ENCODE measurements around the gene CCDC91.

The CCDC91 gene

DNA sequence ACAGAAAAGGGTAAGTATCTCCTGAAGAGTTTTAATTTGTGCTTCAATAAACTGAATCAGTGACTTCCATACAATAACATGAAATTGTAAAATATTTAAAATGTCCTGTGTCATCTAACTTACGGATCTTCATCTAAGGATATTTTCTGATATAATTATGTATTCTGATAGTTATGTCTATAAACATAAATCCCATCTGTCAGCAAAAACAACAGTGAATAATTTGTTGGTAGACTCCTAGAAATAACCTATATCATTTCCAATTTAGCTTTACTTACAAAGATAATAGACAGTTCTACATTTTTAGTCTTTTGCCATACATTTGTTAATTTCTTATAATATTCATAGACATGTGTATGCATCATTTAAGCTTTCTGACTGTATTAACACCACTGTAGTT, 293.9 kb downstream of the CCDC91 start:
- peaks cover 0 to 20% (median 0%) of the 10 kb centered on the region in 5 donors for H3K36me3 ChIP-seq (ENCODE audit: control insufficient read depth in 5 of 5, insufficient read depth in 5 of 5, low read length in 5 of 5)
- no peak overlapping the region for H3K9ac ChIP-seq (ENCODE audit: low read length in 5 of 5)
- no peak overlapping the region for H3K27ac ChIP-seq (ENCODE audit: low read depth, low read length)
- H3K27me3 ChIP-seq (ENCODE audit: control insufficient read depth in 5 of 5, insufficient read depth in 4 of 5, low read length in 5 of 5): no peaks in the 10 kb centered on the region
- no peaks in the 10 kb centered on the region for H3K4me1 ChIP-seq (ENCODE audit: control insufficient read depth in 5 of 5, insufficient read depth in 5 of 5, low read length in 5 of 5)
- no peaks in the 10 kb centered on the region for H3K9me3 ChIP-seq (ENCODE audit: control insufficient read depth in 5 of 5, low read length in 5 of 5)
- no peak overlapping the region for H3K4me3 ChIP-seq (ENCODE audit: low read depth in 1 of 5, low read length in 5 of 5)

GRCh38 chr12:28486521-28486920, 296.3 kb downstream of the CCDC91 start:
- Histone ChIP-seq H3K27me3 (ENCODE audit: control insufficient read depth in 5 of 5, insufficient read depth in 4 of 5, low read length in 5 of 5) (no peaks in the 10 kb centered on the region), H3K4me1 (ENCODE audit: control insufficient read depth in 5 of 5, insufficient read depth in 5 of 5, low read length in 5 of 5) (no peaks in the 10 kb centered on the region), H3K9me3 (ENCODE audit: control insufficient read depth in 5 of 5, low read length in 5 of 5) (no peaks in the 10 kb centered on the region), H3K36me3 (ENCODE audit: control insufficient read depth in 5 of 5, insufficient read depth in 5 of 5, low read length in 5 of 5) (peaks cover 0 to 20% (median 0%) of the 10 kb centered on the region in 5 donors), H3K27ac (ENCODE audit: low read depth, low read length) (no peak overlapping the region), H3K9ac (ENCODE audit: low read length in 5 of 5) (no peak overlapping the region), H3K4me3 (ENCODE audit: low read depth in 1 of 5, low read length in 5 of 5) (no peak overlapping the region)

DNA sequence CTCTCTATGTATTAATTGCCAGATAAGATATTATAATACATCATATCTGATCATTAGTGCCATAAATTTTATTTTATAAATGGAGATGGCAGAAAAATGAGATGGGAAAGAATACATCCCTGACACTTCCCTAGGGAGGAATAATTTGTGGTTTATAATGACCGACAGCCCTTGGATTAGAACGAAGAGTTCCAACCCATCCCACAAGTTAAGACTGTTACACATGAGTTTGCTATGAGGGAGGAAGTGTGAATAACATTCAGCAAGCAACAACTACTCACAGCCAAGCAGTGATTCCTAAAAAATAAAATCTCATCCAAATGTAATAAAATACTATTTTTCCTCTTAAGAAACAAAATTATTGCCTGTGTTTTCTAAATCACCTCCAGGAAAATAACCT, 299.0 kb downstream of the CCDC91 start:
- Histone ChIP-seq H3K36me3 (ENCODE audit: control insufficient read depth in 5 of 5, insufficient read depth in 5 of 5, low read length in 5 of 5) (peaks cover 0 to 16% (median 0%) of the 10 kb centered on the region in 5 donors), H3K27me3 (ENCODE audit: control insufficient read depth in 5 of 5, insufficient read depth in 4 of 5, low read length in 5 of 5) (no peaks in the 10 kb centered on the region), H3K4me1 (ENCODE audit: control insufficient read depth in 5 of 5, insufficient read depth in 5 of 5, low read length in 5 of 5) (no peaks in the 10 kb centered on the region), H3K4me3 (ENCODE audit: low read depth in 1 of 5, low read length in 5 of 5) (no peak overlapping the region), H3K9me3 (ENCODE audit: control insufficient read depth in 5 of 5, low read length in 5 of 5) (no peaks in the 10 kb centered on the region), H3K9ac (ENCODE audit: low read length in 5 of 5) (no peak overlapping the region), H3K27ac (ENCODE audit: low read depth, low read length) (no peak overlapping the region)

DNA sequence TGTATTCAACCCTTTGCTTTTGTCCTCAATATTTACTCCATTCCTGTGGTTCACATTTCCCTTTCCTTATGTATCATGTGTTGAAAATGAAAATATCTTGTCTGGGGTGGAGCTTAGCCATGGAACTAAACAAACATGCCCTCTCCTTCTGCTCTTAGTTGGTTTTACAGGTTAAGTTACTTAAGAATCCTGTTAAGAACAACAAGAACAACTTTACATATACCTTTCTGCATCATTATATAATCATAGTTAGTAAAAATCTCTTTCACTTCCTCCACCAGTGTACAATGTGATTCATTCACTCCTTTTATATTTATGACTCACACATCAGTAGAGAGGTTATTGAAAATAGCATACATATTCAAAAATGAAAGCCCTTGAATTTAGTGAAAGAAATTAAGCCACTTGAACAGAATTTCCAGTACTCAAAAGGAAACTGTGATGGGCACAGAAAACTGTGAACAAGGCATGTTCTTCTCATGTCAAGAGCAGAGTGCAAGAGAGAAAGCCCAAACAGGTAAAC, 307.7 kb downstream of the CCDC91 start:
- Histone ChIP-seq H3K4me3 (ENCODE audit: low read depth in 1 of 5, low read length in 5 of 5) (no peak overlapping the region), H3K9me3 (ENCODE audit: control insufficient read depth in 5 of 5, low read length in 5 of 5) (no peaks in the 10 kb centered on the region), H3K27ac (ENCODE audit: low read depth, low read length) (no peak overlapping the region), H3K4me1 (ENCODE audit: control insufficient read depth in 5 of 5, insufficient read depth in 5 of 5, low read length in 5 of 5) (no peaks in the 10 kb centered on the region), H3K27me3 (ENCODE audit: control insufficient read depth in 5 of 5, insufficient read depth in 4 of 5, low read length in 5 of 5) (no peaks in the 10 kb centered on the region), H3K9ac (ENCODE audit: low read length in 5 of 5) (no peak overlapping the region), H3K36me3 (ENCODE audit: control insufficient read depth in 5 of 5, insufficient read depth in 5 of 5, low read length in 5 of 5) (peaks cover 0 to 30% (median 3%) of the 10 kb centered on the region in 5 donors)

GRCh38 chr12:28498850-28499249, 308.6 kb downstream of the CCDC91 start:
- H3K4me3 ChIP-seq (ENCODE audit: low read depth in 1 of 5, low read length in 5 of 5): no peak overlapping the region
- H3K27me3 ChIP-seq (ENCODE audit: control insufficient read depth in 5 of 5, insufficient read depth in 4 of 5, low read length in 5 of 5): no peaks in the 10 kb centered on the region
- no peaks in the 10 kb centered on the region for H3K9me3 ChIP-seq (ENCODE audit: control insufficient read depth in 5 of 5, low read length in 5 of 5)
- no peaks in the 10 kb centered on the region for H3K4me1 ChIP-seq (ENCODE audit: control insufficient read depth in 5 of 5, insufficient read depth in 5 of 5, low read length in 5 of 5)
- H3K36me3 ChIP-seq (ENCODE audit: control insufficient read depth in 5 of 5, insufficient read depth in 5 of 5, low read length in 5 of 5): peaks cover 0 to 24% (median 3%) of the 10 kb centered on the region in 5 donors
- H3K27ac ChIP-seq (ENCODE audit: low read depth, low read length): no peak overlapping the region
- no peak overlapping the region for H3K9ac ChIP-seq (ENCODE audit: low read length in 5 of 5)

- Histone ChIP-seq H3K36me3 (ENCODE audit: control insufficient read depth in 5 of 5, insufficient read depth in 5 of 5, low read length in 5 of 5) (peaks cover 0 to 23% (median 3%) of the 10 kb centered on the region in 5 donors), H3K4me1 (ENCODE audit: control insufficient read depth in 5 of 5, insufficient read depth in 5 of 5, low read length in 5 of 5) (no peaks in the 10 kb centered on the region), H3K9ac (ENCODE audit: low read length in 5 of 5) (no peak overlapping the region), H3K27ac (ENCODE audit: low read depth, low read length) (no peak overlapping the region), H3K9me3 (ENCODE audit: control insufficient read depth in 5 of 5, low read length in 5 of 5) (no peaks in the 10 kb centered on the region), H3K27me3 (ENCODE audit: control insufficient read depth in 5 of 5, insufficient read depth in 4 of 5, low read length in 5 of 5) (no peaks in the 10 kb centered on the region), H3K4me3 (ENCODE audit: low read depth in 1 of 5, low read length in 5 of 5) (no peak overlapping the region)
Observed at GRCh38 chr12:28500373-28501024, 310.2 kb downstream of the CCDC91 start.

GRCh38 chr12:28506271-28506670, 316.0 kb downstream of the CCDC91 start:
- Histone ChIP-seq H3K36me3 (ENCODE audit: control insufficient read depth in 5 of 5, insufficient read depth in 5 of 5, low read length in 5 of 5) (no peaks in the 10 kb centered on the region), H3K27ac (ENCODE audit: low read depth, low read length) (no peak overlapping the region), H3K4me3 (ENCODE audit: low read depth in 1 of 5, low read length in 5 of 5) (no peak overlapping the region)

GRCh38 chr12:28507033-28507432, 316.8 kb downstream of the CCDC91 start:
- Histone ChIP-seq H3K4me1 (ENCODE audit: control insufficient read depth in 5 of 5, insufficient read depth in 5 of 5, low read length in 5 of 5) (no peaks in the 10 kb centered on the region), H3K27me3 (ENCODE audit: control insufficient read depth in 5 of 5, insufficient read depth in 4 of 5, low read length in 5 of 5) (no peaks in the 10 kb centered on the region), H3K9ac (ENCODE audit: low read length in 5 of 5) (no peak overlapping the region), H3K36me3 (ENCODE audit: control insufficient read depth in 5 of 5, insufficient read depth in 5 of 5, low read length in 5 of 5) (no peaks in the 10 kb centered on the region), H3K9me3 (ENCODE audit: control insufficient read depth in 5 of 5, low read length in 5 of 5) (no peaks in the 10 kb centered on the region), H3K4me3 (ENCODE audit: low read depth in 1 of 5, low read length in 5 of 5) (no peak overlapping the region), H3K27ac (ENCODE audit: low read depth, low read length) (no peak overlapping the region)

More at GRCh38 chr12:28506271-28506670, 316.0 kb downstream of the CCDC91 start:
- H3K27me3 ChIP-seq (ENCODE audit: control insufficient read depth in 5 of 5, insufficient read depth in 4 of 5, low read length in 5 of 5): no peaks in the 10 kb centered on the region
- H3K9ac ChIP-seq (ENCODE audit: low read length in 5 of 5): no peak overlapping the region
- no peaks in the 10 kb centered on the region for H3K4me1 ChIP-seq (ENCODE audit: control insufficient read depth in 5 of 5, insufficient read depth in 5 of 5, low read length in 5 of 5)
- H3K9me3 ChIP-seq (ENCODE audit: control insufficient read depth in 5 of 5, low read length in 5 of 5): no peaks in the 10 kb centered on the region

- H3K36me3 ChIP-seq (ENCODE audit: control insufficient read depth in 5 of 5, insufficient read depth in 5 of 5, low read length in 5 of 5): no peaks in the 10 kb centered on the region
- no peaks in the 10 kb centered on the region for H3K9me3 ChIP-seq (ENCODE audit: control insufficient read depth in 5 of 5, low read length in 5 of 5)
- H3K4me1 ChIP-seq (ENCODE audit: control insufficient read depth in 5 of 5, insufficient read depth in 5 of 5, low read length in 5 of 5): no peaks in the 10 kb centered on the region
- H3K27me3 ChIP-seq (ENCODE audit: control insufficient read depth in 5 of 5, insufficient read depth in 4 of 5, low read length in 5 of 5): no peaks in the 10 kb centered on the region
- H3K27ac ChIP-seq (ENCODE audit: low read depth, low read length): no peak overlapping the region
- no peak overlapping the region for H3K4me3 ChIP-seq (ENCODE audit: low read depth in 1 of 5, low read length in 5 of 5)
- H3K9ac ChIP-seq (ENCODE audit: low read length in 5 of 5): no peak overlapping the region
Observed at GRCh38 chr12:28507867-28508266, 317.6 kb downstream of the CCDC91 start.

DNA sequence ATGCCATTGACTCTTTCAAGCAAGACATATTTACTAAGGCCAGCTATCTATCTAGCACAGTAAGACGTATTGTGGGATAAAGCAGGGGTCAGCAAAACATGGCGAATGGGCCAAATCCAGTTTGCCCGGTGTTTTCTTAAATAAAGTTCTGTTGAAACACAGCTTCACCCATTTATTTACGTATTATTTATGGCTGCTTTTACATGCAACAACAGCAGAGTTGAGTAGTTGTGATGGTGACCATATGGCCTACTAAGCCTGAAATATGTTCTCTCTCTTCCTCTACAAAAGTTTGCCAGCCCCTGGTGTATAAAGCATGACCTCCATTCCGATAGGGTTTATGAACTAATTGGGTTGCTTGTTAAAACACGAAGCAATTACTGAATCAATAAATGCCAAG, 322.1 kb downstream of the CCDC91 start:
- Histone ChIP-seq H3K27me3 (ENCODE audit: control insufficient read depth in 5 of 5, insufficient read depth in 4 of 5, low read length in 5 of 5) (no peaks in the 10 kb centered on the region), H3K9ac (ENCODE audit: low read length in 5 of 5) (no peak overlapping the region), H3K36me3 (ENCODE audit: control insufficient read depth in 5 of 5, insufficient read depth in 5 of 5, low read length in 5 of 5) (no peaks in the 10 kb centered on the region), H3K4me1 (ENCODE audit: control insufficient read depth in 5 of 5, insufficient read depth in 5 of 5, low read length in 5 of 5) (peaks cover 0 to 2% (median 0%) of the 10 kb centered on the region in 5 donors), H3K4me3 (ENCODE audit: low read depth in 1 of 5, low read length in 5 of 5) (no peak overlapping the region), H3K9me3 (ENCODE audit: control insufficient read depth in 5 of 5, low read length in 5 of 5) (peaks cover 0 to 6% (median 0%) of the 10 kb centered on the region in 5 donors), H3K27ac (ENCODE audit: low read depth, low read length) (no peak overlapping the region)
